ENCODE data around the gene RAB11FIP3.

Gene RAB11FIP3

GRCh38 chr16:389352-389751 lies 36.1 kb upstream of the RAB11FIP3 start:
- no peak overlapping the region for H3K27ac ChIP-seq
- H3K4me3 ChIP-seq (ENCODE audit: low read depth in 1 of 2, low read length in 1 of 2), result no peak overlapping the region
- TF ChIP-seq, protein P1, sequence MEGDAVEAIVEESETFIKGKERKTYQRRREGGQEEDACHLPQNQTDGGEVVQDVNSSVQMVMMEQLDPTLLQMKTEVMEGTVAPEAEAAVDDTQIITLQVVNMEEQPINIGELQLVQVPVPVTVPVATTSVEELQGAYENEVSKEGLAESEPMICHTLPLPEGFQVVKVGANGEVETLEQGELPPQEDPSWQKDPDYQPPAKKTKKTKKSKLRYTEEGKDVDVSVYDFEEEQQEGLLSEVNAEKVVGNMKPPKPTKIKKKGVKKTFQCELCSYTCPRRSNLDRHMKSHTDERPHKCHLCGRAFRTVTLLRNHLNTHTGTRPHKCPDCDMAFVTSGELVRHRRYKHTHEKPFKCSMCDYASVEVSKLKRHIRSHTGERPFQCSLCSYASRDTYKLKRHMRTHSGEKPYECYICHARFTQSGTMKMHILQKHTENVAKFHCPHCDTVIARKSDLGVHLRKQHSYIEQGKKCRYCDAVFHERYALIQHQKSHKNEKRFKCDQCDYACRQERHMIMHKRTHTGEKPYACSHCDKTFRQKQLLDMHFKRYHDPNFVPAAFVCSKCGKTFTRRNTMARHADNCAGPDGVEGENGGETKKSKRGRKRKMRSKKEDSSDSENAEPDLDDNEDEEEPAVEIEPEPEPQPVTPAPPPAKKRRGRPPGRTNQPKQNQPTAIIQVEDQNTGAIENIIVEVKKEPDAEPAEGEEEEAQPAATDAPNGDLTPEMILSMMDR (IDR thresholded peaks at IDR 0.05), result no peak
- no peaks in the 10 kb centered on the region for H3K27me3 ChIP-seq
- H3K36me3 ChIP-seq, result no peaks in the 10 kb centered on the region
- H3K9me3 ChIP-seq, result no peaks in the 10 kb centered on the region
- H3K4me1 ChIP-seq (ENCODE audit: control insufficient read depth in 1 of 2, insufficient read depth in 1 of 2, low read depth in 1 of 2, low read length in 1 of 2), result peaks cover 9 to 14% of the 10 kb centered on the region in 2 experiments

DNA sequence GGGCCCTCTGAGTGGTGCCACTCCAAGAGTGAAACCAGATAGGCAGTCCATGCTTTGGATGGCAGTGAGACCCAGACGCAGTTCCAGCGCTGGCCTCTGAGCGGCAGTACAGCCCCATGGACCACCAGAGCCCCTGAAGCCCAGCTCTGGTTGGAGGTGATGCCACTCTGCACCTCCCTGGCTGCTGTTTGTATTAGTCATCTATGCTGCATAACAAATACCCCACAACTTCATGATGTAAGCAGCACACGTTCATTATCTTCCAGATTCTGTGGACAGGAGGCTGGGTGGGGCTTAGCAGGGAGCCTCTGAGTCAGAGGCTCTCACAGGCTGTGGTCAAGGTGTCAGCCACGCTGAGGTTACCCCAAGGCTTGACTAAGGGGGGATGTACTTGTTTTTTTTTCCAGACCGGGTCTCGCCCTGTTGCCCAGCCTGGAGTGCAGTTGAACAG lies 33.5 kb upstream of the RAB11FIP3 start:
- H3K27me3 ChIP-seq, result peaks cover 12% of the 10 kb centered on the region
- no peak overlapping the region for H3K27ac ChIP-seq
- TF ChIP-seq, protein P1 (IDR thresholded peaks at IDR 0.05), result peak; percentile 65
- no peaks in the 10 kb centered on the region for H3K9me3 ChIP-seq
- H3K4me1 ChIP-seq (ENCODE audit: control insufficient read depth in 1 of 2, insufficient read depth in 1 of 2, low read depth in 1 of 2, low read length in 1 of 2), result peaks cover 6 to 7% of the 10 kb centered on the region in 2 experiments
- H3K36me3 ChIP-seq, result no peaks in the 10 kb centered on the region
- no peak overlapping the region for H3K4me3 ChIP-seq (ENCODE audit: low read depth in 1 of 2, low read length in 1 of 2)

DNA sequence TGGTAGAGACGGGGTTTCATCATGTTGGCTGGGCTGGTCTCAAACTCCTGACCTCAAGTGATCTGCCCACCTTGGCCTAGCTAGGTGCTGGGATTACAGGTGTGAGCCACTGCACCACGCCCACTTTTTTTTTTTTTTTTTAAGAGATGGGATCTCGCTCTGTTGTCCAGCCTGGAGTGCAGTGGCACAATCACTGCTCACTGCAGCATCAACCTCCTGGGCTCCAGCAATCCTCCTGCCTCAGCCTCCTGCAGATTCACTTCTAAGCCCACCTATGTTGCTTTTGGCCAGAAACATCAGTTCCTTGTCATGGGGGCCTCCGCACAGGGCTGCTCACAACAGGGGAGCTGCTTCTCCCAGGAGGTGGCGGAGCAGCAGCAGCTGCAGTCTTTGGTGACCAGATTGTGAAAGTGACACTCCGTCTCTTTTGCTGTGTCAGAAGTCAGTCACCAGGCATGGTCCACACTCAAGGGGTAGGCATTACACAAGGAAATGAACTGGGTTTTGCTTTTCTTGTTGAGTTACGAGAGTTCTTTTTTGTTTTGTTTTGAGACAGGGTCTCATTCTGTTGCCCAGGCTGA lies 32.9 kb upstream of the RAB11FIP3 start:
- no peaks in the 10 kb centered on the region for H3K9me3 ChIP-seq
- H3K27me3 ChIP-seq, result peaks cover 12% of the 10 kb centered on the region
- H3K4me3 ChIP-seq (ENCODE audit: low read depth in 1 of 2, low read length in 1 of 2), result no peak overlapping the region
- H3K36me3 ChIP-seq, result no peaks in the 10 kb centered on the region
- TF ChIP-seq, protein P1 (IDR thresholded peaks at IDR 0.05), result no peak
- peaks cover 6 to 7% of the 10 kb centered on the region in 2 experiments for H3K4me1 ChIP-seq (ENCODE audit: control insufficient read depth in 1 of 2, insufficient read depth in 1 of 2, low read depth in 1 of 2, low read length in 1 of 2)
- peak overlapping the region; percentile 25 for H3K27ac ChIP-seq

- Histone ChIP-seq H3K27ac (peak overlapping the region; percentile 45), H3K36me3 (no peaks in the 10 kb centered on the region), H3K9me3 (no peaks in the 10 kb centered on the region), H3K4me3 (ENCODE audit: low read depth in 1 of 2, low read length in 1 of 2) (peak overlapping the region in 1 of 2 experiments; percentile 36), H3K4me1 (ENCODE audit: control insufficient read depth in 1 of 2, insufficient read depth in 1 of 2, low read depth in 1 of 2, low read length in 1 of 2) (peaks cover 27 to 32% of the 10 kb centered on the region in 2 experiments), H3K27me3 (peaks cover 12% of the 10 kb centered on the region)
- TF ChIP-seq, protein P1 (IDR thresholded peaks at IDR 0.05), result no peak
Observed at GRCh38 chr16:396199-396598, 29.2 kb upstream of the RAB11FIP3 start.

- Histone ChIP-seq H3K27ac (peak overlapping the region; percentile 45), H3K9me3 (no peaks in the 10 kb centered on the region), H3K4me1 (ENCODE audit: control insufficient read depth in 1 of 2, insufficient read depth in 1 of 2, low read depth in 1 of 2, low read length in 1 of 2) (peaks cover 27 to 32% of the 10 kb centered on the region in 2 experiments), H3K27me3 (peaks cover 12% of the 10 kb centered on the region), H3K36me3 (no peaks in the 10 kb centered on the region), H3K4me3 (ENCODE audit: low read depth in 1 of 2, low read length in 1 of 2) (peak overlapping the region; percentile 36 to 60)
- TF ChIP-seq, protein P1 (IDR thresholded peaks at IDR 0.05), result no peak
Observed at GRCh38 chr16:396605-397004, 28.8 kb upstream of the RAB11FIP3 start.
